Transverse colon (tissue), 4 donors: Measurements from ENCODE around the gene BAZ1B.

Experiments used
- CTCF ChIP-seq, 5 experiments: fragments of 200-600 bp in 3 of 5; fragments of 450-650 bp in 2 of 5; sonication (generic) in 3 of 5; IDR thresholded peaks; 1 replicate in 2 of 5; 2 replicates in 3 of 5; pipeline ENCODE4 v1.5.1; 2016 to 2017; ENCODE audit warnings: antibody characterized with exemption in 5 of 5, inconsistent platforms in 3 of 5, mild to moderate bottlenecking in 2 of 5, moderate library complexity in 1 of 5
- EP300 ChIP-seq: sonication (generic); formaldehyde crosslinking; IDR thresholded peaks from one replicate; pipeline ENCODE4 v1.6.1; 2017; ENCODE audit warnings: antibody characterized with exemption, low read depth
- POLR2A ChIP-seq: fragments of 450-650 bp; IDR thresholded peaks from one replicate; pipeline ENCODE4 v1.6.1; 2016; ENCODE audit warnings: antibody characterized with exemption, mild to moderate bottlenecking, moderate library complexity
- POLR2AphosphoS5 ChIP-seq, 3 donors: sonication (generic); formaldehyde crosslinking; IDR thresholded peaks; one replicate each; pipeline ENCODE4 v1.6.1; 2016; ENCODE audit warnings: antibody characterized with exemption in 3 of 3

- TF ChIP-seq CTCF (IDR thresholded peaks at IDR 0.05) (no peak), EP300 (no peak), POLR2A (no peak), POLR2AphosphoS5 (IDR thresholded peaks at IDR 0.05) (no peak)
These were observed 87.4 kb downstream of the BAZ1B start for GRCh38 chr7:73434701-73435069.
